GM12878 (cell line): Measurements from ENCODE around the gene CARS2. TPM values are rescaled to one million over a fixed set of nuclear protein-coding genes. Genes with fewer than 3 reads are reported as not detected.

Source experiments
- ATAC-seq: fragments of 200-7000 bp; cut with Tn5 transposase; 3 replicates; pipeline ENCODE4 v1.9.1; 2020; ENCODE audit warnings: mild to moderate bottlenecking, moderate library complexity
- BruUV-seq: library from RNA; stranded (reverse); fragments of 400-500 nt; replicated peaks from 2 replicates; lab custom pipeline; 2021; lab: Mats Ljungman, UMichigan
- CTCF ChIA-PET: fragments of 300-600 bp; sonication (Branson Sonifier 250); formaldehyde crosslinking; extraction: SDS; loops from one replicate; lab custom pipeline; 2021; ENCODE audit warnings: inconsistent platforms; lab: Yijun Ruan, JAX
- POLR2A ChIA-PET: fragments of 350-600 bp; formaldehyde crosslinking; extraction: SDS; loops from one replicate; lab custom pipeline; 2021; ENCODE audit warnings: inconsistent platforms; lab: Charles Lee
- RAD21 ChIA-PET: fragments of 300-600 bp; sonication (Branson Sonifier 250); formaldehyde crosslinking; loops from one replicate; lab custom pipeline; 2023; ENCODE audit warnings: antibody characterized with exemption; ENCODE audit not compliant: unreplicated experiment; lab: Charles Lee
- SMC1A ChIA-PET: fragments of 300-600 bp; sonication (Branson Sonifier 250); formaldehyde crosslinking; loops from one replicate; lab custom pipeline; 2023; ENCODE audit not compliant: unreplicated experiment, uncharacterized antibody; lab: Charles Lee
- DNase-seq: peaks from one replicate; pipeline ENCODE4 v3.0.0-alpha.2; 2011; ENCODE audit warnings: low read depth, low spot score
- FAIRE-seq: peaks from 3 replicates; lab custom pipeline; 2011; peaks lifted over from hg19 to GRCh38; lab: Jason Lieb, UNC
- H2AFZ ChIP-seq: 2 replicates; pipeline ENCODE4 v1.6.0; 2011; ENCODE audit warnings: low read depth, low read length, control low read depth; ENCODE audit not compliant: control insufficient read depth
- H3K27ac ChIP-seq: 2 replicates; pipeline ENCODE4 v1.5.1; 2011; ENCODE audit warnings: control low read depth; ENCODE audit not compliant: control insufficient read depth, insufficient read depth
- H3K27me3 ChIP-seq, 2 experiments: replicated peaks in 1 of 2; 2 replicates each; pipeline versions ENCODE4 v1.6.0 to v1.6.1; 2011; ENCODE audit warnings: low read length in 1 of 2; ENCODE audit not compliant: control insufficient read depth in 2 of 2, insufficient read depth in 2 of 2
- H3K36me3 ChIP-seq, 2 experiments: 2 replicates each; pipeline ENCODE4 v1.5.1; 2011; ENCODE audit warnings: low read length in 1 of 2; ENCODE audit not compliant: control insufficient read depth in 2 of 2, insufficient read depth in 2 of 2
- H3K4me1 ChIP-seq: 2 replicates; pipeline ENCODE4 v1.6.1; 2011; ENCODE audit warnings: mild to moderate bottlenecking, low read length, moderate library complexity, mixed read lengths; ENCODE audit not compliant: control insufficient read depth, insufficient read depth
- H3K4me2 ChIP-seq: 2 replicates; pipeline ENCODE4 v1.6.0; 2011; ENCODE audit warnings: control low read depth; ENCODE audit not compliant: control insufficient read depth, insufficient read depth
- H3K4me3 ChIP-seq: fragments of 200-600 bp; sonication (generic); 2 replicates; pipeline ENCODE4 v1.5.1; 2016
- H3K79me2 ChIP-seq: 2 replicates; pipeline ENCODE4 v1.6.0; 2011; ENCODE audit warnings: low read length; ENCODE audit not compliant: control insufficient read depth, insufficient read depth
- H3K9ac ChIP-seq: 2 replicates; pipeline ENCODE4 v1.8.0; 2011; ENCODE audit warnings: low read length, control low read depth, mixed read lengths; ENCODE audit not compliant: control insufficient read depth, insufficient read depth
- H3K9me3 ChIP-seq: replicated peaks from 3 replicates; pipeline ENCODE4 v1.5.1; 2011; ENCODE audit warnings: mild to moderate bottlenecking, low read length; ENCODE audit not compliant: control insufficient read depth, insufficient read depth
- H4K20me1 ChIP-seq: 2 replicates; pipeline ENCODE4 v1.6.0; 2011; ENCODE audit not compliant: control insufficient read depth, insufficient read depth
- BCL11A ChIP-seq: IDR thresholded peaks from 2 replicates; pipeline ENCODE4 v1.6.1; 2011; ENCODE audit warnings: low read depth, low read length
- CHD2 ChIP-seq: IDR thresholded peaks from 2 replicates; pipeline ENCODE4 v1.6.1; 2011; ENCODE audit warnings: low read depth, low read length, improper control_type of control experiment, borderline replicate concordance
- CREB1 ChIP-seq: IDR thresholded peaks from 2 replicates; pipeline ENCODE4 v1.6.1; 2012; ENCODE audit warnings: low read depth, mild to moderate bottlenecking, inconsistent platforms
- IRF4 ChIP-seq: IDR thresholded peaks from 2 replicates; pipeline ENCODE4 v1.6.1; 2011; ENCODE audit warnings: low read depth, low read length
- JUNB ChIP-seq: IDR thresholded peaks from 2 replicates; pipeline ENCODE4 v1.6.1; 2016; ENCODE audit warnings: antibody characterized with exemption, mild to moderate bottlenecking
- NFXL1 ChIP-seq: fragments of 450-650 bp; IDR thresholded peaks from 2 replicates; pipeline ENCODE4 v1.6.1; 2017; ENCODE audit warnings: antibody characterized with exemption, mild to moderate bottlenecking, borderline replicate concordance
- POLR2AphosphoS5 ChIP-seq: IDR thresholded peaks from 2 replicates; pipeline ENCODE4 v1.6.1; 2011; ENCODE audit warnings: mild to moderate bottlenecking, low read length, inconsistent platforms
- RAD21 ChIP-seq: IDR thresholded peaks from 2 replicates; pipeline ENCODE4 v1.6.1; 2011; ENCODE audit warnings: mild to moderate bottlenecking, low read depth, low read length, moderate library complexity; ENCODE audit not compliant: insufficient read depth
- RAD51 ChIP-seq: fragments of 450-650 bp; IDR thresholded peaks from 2 replicates; pipeline ENCODE4 v1.6.1; 2016; ENCODE audit warnings: moderate library complexity, mild to moderate bottlenecking, inconsistent platforms
- TAF1 ChIP-seq: IDR thresholded peaks from 2 replicates; pipeline ENCODE4 v1.6.1; 2011; ENCODE audit warnings: mild to moderate bottlenecking, low read depth, low read length, borderline replicate concordance
- TARDBP ChIP-seq: IDR thresholded peaks from 2 replicates; pipeline ENCODE4 v1.6.1; 2016; ENCODE audit warnings: borderline replicate concordance
- ZNF622 ChIP-seq: fragments of 450-650 bp; IDR thresholded peaks from 2 replicates; pipeline ENCODE4 v1.6.1; 2017; ENCODE audit warnings: mild to moderate bottlenecking, inconsistent platforms
- WGBS: methylation state at CpG from one replicate; pipeline ENCODE4 v1.1.6; 2016; ENCODE audit warnings: low lambda C conversion rate; ENCODE audit not compliant: insufficient replicate concordance, insufficient coverage; ENCODE audit errors: missing lambda C conversion rate; 5-methylcytosine and 5-hydroxymethylcytosine counted together
- in situ Hi-C: fragments of 300-500 bp; cut with MboI; formaldehyde crosslinking; loops from 9 replicates; pipeline ENCODE4 v1.14.3; 2018; ENCODE audit warnings: mixed read lengths
- intact Hi-C: fragments of 100-400 bp; cut with micrococcal nuclease; formaldehyde crosslinking; loops from one replicate; pipeline ENCODE4 v1.14.2; 2022; ENCODE audit not compliant: unreplicated experiment
- polyA plus RNA-seq, 11 experiments: library from polyadenylated mRNA; depleted of rRNA in 4 of 11; unstranded in 6 of 11; stranded (reverse) in 5 of 11; fragments of >200 nt; fragmentation: Nextera tagmentation in 4 of 11; fragmentation: Illumina TruSeq in 1 of 11; extraction: Ambion mirVana in 4 of 11; extraction: Trizol in 1 of 11; gene quantifications; 1 replicate in 1 of 11; 2 replicates in 10 of 11; pipeline versions ENCODE4 v1.2.1 to v1.2.3, GENCODE V29; 2011 to 2016; ENCODE audit warnings: inconsistent platforms in 2 of 11, missing spikeins in 2 of 11, low read depth in 1 of 11
- total RNA-seq, 4 experiments: library from RNA; depleted of rRNA in 3 of 4; stranded (reverse); fragments of >200 nt in 3 of 4; fragmentation: Illumina TruSeq in 1 of 4; extraction: Trizol in 1 of 4; gene quantifications; 2 replicates each; pipeline versions ENCODE4 v1.2.1 to v1.2.3, GENCODE V29; 2013 to 2021

Gene CARS2
- total and polyA plus RNA-seq, 10 of the 15 experiments (the other 5 are each of a cell fraction or from before 2014, with no cell fraction given): 4.2 to 101 (median 61.5) TPM

- Histone ChIP-seq H3K79me2 (no peaks in the 10 kb centered on the region), H3K4me1 (peaks cover 2% of the 10 kb centered on the region), H3K36me3 (peaks cover 20 to 23% of the 10 kb centered on the region in 2 experiments; a peak in 3 of 4 replicates), H3K9me3 (no peaks in the 10 kb centered on the region; the same call in 2 of the 3 replicates), H3K4me2 (no peak overlapping the region), H3K4me3 (no peak overlapping the region), H4K20me1 (no peaks in the 10 kb centered on the region), H3K27ac (no peak overlapping the region), H3K27me3 (no peaks in the 10 kb centered on the region), H3K9ac (no peak overlapping the region), H2AFZ (no peak overlapping the region)
- 78% methylated on average over 7 of the region's 7 CpGs for WGBS
- intact Hi-C loops (no loop called here), in situ Hi-C loops (no loop called here)
- TF ChIP-seq RAD51 (no peak), JUNB (no peak), IRF4 (no peak), NFXL1 (no peak), CHD2 (no peak)
- no peak for DNase-seq
- FAIRE-seq: no peak
- ChIA-PET POLR2A (no interaction called here), SMC1A (interaction anchor here (1.2 kb wide), 1 partner anchor 13 kb away, joined by 3 read pairs; no protein-coding TSS in a partner anchor), RAD21 (interaction anchor here (1.6 kb wide), 1 partner anchor 13 kb away, joined by 3 read pairs; no protein-coding TSS in a partner anchor), CTCF (interaction anchor here (1.4 kb wide), 1 partner anchor 154 kb away, joined by 3 read pairs; no protein-coding TSS in a partner anchor)
- no peak for ATAC-seq
- BruUV-seq: no TSS peak
Observed at GRCh38 chr13:110663491-110663890, 42.4 kb downstream of the CARS2 start.

GRCh38 chr13:110662777-110663443 is 43.0 kb downstream of the CARS2 start:
- H3K27me3 ChIP-seq: no peaks in the 10 kb centered on the region
- SMC1A ChIA-PET: interaction anchor here (1.2 kb wide), 1 partner anchor 14 kb away, joined by 3 read pairs; no protein-coding TSS in a partner anchor
- no peaks in the 10 kb centered on the region for H4K20me1 ChIP-seq
- RAD21 ChIA-PET: interaction anchor here (1.6 kb wide), 1 partner anchor 14 kb away, joined by 3 read pairs; no protein-coding TSS in a partner anchor
- FAIRE-seq (no peak), DNase-seq (no peak)
- peaks cover 5% of the 10 kb centered on the region for H3K4me1 ChIP-seq
- CTCF ChIA-PET: interaction anchor here (1.4 kb wide), 1 partner anchor 155 kb away, joined by 3 read pairs; no protein-coding TSS in a partner anchor
- H3K9ac ChIP-seq: no peak overlapping the region
- no peak overlapping the region for H3K27ac ChIP-seq
- H3K79me2 ChIP-seq: no peaks in the 10 kb centered on the region; the same call in 1 of the 2 replicates
- in situ Hi-C loops (no loop called here), intact Hi-C loops (no loop called here)
- peaks cover 20 to 23% of the 10 kb centered on the region in 2 experiments; a peak in 3 of 4 replicates for H3K36me3 ChIP-seq
- BruUV-seq: no TSS peak
- TF ChIP-seq POLR2AphosphoS5: no peak
- TF ChIP-seq ZNF622: no peak
- no peak for TF ChIP-seq CREB1
- TF ChIP-seq TARDBP: no peak
- no peak for TF ChIP-seq RAD21
- no peak for TF ChIP-seq BCL11A
- TF ChIP-seq RAD51: no peak
- TF ChIP-seq TAF1: no peak
- TF ChIP-seq, all 136 proteins: peak for 0
- H2AFZ ChIP-seq: no peak overlapping the region
- WGBS: 94% methylated on average over 16 of the region's 16 CpGs
- H3K4me2 ChIP-seq: no peak overlapping the region
- POLR2A ChIA-PET: no interaction called here
- no peak for ATAC-seq
- no peaks in the 10 kb centered on the region; the same call in 2 of the 3 replicates for H3K9me3 ChIP-seq
- H3K4me3 ChIP-seq: no peak overlapping the region
